DMS114 treated with DMSO at 0.1 percent for 48 hours (cell line): ENCODE data around the gene PHF20.
"Not testable (repeated sequence)": the region's sequence is repeated elsewhere in the genome, so short reads cannot be mapped to it uniquely, and the experiment has no call there.

Experiments used
- DNase-seq: peaks from one replicate; lab custom pipeline; 2025; ENCODE audit not compliant: unreplicated experiment; lab: John Stamatoyannopoulos, UW

Gene PHF20

DNA sequence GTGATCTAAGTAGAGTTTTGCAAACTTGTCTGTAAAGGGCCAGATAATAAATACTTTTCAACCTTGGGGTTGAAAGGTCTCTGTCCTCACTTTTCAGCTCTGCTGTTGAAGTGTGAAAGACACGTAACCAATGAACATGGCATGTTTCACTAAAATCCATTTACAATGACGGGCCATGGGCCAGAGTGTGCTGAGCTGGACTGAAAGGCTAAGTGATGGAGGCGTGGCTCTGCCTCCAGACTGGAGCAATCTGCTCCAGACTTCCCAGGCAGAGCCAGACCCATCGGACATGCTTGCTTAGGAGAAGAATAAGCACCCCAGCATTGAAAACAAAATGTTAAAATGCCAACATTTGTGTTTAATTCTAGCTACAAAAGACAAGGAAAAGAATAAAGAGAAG is 141.1 kb downstream of the PHF20 start:
- no peak for DNase-seq

- DNase-seq = no peak
These were observed 145.3 kb downstream of the PHF20 start for GRCh38 chr20:35917077-35917476.

- no peak for DNase-seq
These were observed 146.2 kb downstream of the PHF20 start for GRCh38 chr20:35918021-35918420.

GRCh38 chr20:35920523-35920922 is 148.7 kb downstream of the PHF20 start:
- DNase-seq = no peak

GRCh38 chr20:35929301-35929700 is 157.5 kb downstream of the PHF20 start:
- DNase-seq = no peak

DNA sequence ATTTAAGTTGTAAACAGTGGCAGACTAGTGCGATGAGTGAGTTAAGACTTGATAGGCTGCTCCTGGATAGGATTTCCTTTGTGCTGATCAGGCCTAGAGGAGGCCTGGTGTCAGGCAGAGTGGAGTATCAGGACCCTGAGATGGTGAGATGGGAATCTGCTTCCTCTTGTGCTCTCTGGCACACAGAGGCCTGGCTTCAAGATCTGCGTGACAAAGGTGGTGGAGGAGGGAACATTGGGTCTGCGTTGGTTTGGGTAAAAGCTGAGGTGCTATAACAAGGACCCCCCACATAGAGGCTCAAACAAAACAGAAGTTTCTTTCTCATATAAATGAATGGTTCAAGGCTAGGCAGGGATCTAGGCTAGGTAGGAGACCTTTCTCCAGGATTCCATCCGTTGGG is 162.2 kb downstream of the PHF20 start:
- no peak for DNase-seq

DNA sequence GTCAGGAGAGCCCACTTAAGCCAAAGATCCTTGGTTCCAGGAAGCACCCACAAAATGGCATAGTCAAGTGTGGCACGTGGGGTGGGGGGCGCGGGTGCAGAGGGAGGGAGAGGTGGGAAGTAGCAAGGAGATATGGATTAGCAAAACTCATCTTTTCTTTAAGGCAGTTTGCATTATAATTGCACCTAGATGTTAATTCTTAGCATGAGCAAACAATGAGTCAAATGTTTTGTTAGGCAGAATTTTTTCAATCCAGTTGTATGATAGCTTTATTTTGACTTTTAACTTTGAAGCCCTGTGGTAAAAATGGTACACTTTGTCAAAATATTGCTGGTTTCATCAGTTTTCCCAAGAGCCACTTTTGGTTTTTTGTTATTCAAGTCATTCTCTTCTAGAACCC is 167.4 kb downstream of the PHF20 start:
- no peak for DNase-seq

DNA sequence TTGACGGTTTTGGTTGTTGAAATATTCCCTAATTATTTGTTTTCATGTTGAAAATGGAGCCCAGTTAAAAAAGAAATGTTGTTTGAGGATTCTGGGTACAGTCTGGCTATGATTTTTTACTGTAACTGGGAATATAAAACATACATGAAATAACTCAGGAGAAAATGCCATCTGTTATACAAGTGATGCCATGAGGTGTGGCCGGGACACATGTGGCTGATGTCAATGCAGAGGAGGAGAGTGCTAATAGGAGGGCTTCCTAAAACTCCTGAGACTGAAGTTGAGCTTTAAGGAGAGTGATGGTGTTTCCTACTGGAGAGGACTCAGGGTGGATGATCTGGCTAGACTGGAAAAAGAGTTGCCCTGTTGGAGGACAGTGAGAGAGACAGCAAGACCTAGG is 169.8 kb downstream of the PHF20 start:
- no peak for DNase-seq

- DNase-seq = no peak
These were observed 170.4 kb downstream of the PHF20 start for GRCh38 chr20:35942243-35942642.

GRCh38 chr20:35947489-35947888 is 175.7 kb downstream of the PHF20 start:
- no peak for DNase-seq

DNA sequence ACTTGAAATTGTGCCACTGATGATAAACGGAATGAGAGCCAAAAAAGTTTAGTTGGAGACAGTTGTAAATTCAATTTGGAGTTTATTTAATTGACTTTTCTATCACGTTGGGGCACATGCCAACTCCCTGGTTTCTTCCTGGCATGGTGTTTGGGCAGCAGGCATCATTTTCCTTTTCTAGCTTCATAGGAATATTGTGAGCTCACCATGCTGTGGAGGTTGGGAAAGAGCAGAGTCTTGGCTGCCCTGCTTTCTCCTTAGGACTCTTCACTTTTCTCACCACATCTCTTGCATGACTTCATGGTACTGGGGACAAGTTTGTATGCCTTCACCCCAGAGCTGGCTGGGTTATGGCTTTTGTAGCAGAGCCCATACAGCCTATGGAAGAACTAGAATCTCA is 176.1 kb downstream of the PHF20 start:
- DNase-seq = no peak

- no peak for DNase-seq
These were observed 178.3 kb downstream of the PHF20 start for GRCh38 chr20:35950093-35950492.

DNA sequence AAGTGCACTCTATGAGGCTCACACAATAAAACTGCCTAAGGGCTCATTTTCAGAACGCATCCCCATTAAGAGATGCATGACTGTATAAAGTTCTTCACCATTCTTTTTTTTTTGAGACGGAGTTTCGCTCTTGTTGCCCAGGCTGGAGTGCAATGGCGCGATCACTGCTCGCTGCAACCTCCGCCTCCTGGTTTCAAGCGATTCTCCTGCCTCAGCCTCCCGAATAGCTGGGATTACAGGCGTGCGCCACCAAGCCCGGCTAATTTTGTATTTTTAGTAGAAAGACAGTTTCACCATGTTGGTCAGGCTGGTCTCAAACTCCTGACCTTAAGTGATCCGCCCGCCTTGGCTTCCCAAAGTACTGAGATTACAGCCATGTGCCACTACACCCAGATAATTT is 180.3 kb downstream of the PHF20 start:
- not testable (repeated sequence) for DNase-seq

- no peak for DNase-seq
These were observed 180.9 kb downstream of the PHF20 start for GRCh38 chr20:35952480-35953386.

- DNase-seq = no peak
These were observed 181.8 kb downstream of the PHF20 start for GRCh38 chr20:35953387-35954199.

DNA sequence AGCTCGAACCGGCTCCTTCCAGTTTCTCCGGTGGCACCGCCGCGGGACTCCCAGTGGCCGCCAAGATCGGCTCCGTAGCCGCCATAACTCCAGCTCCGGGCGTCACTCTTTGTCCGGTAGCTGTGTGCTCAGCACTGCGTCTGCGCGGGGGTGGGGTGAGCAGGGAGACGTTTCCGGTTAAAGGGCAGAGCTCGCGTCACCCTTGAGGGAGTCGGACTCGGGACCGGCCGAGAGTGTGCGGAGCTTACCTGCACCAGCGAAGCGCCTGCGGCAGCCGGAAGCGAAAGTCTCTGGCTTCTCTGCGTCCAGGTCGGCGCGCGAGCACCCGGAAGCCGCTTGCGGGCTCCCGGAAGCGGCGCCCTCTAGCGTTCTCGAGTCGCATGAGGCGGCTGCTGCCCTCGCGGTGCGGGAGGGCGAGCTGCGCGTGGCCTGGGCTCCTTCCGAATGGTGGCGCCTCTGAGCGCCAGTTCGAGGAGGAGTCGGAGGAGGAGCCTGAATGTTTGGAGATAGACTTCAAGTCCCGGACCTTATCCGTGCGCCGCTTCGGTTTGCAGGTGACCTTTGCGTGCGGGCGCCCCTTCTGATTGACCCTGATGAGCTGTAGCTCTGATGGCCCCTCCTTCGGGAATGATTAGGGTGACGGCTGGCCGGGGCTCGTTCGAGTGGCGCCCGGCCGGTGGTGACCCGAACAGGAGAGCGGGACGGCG is 182.5 kb downstream of the PHF20 start, which contains the start of gene SCAND1:
Gene SCAND1, minus strand, starts transcription at position 303 of the 707 bp plus-strand sequence. Its CDS starts 218 bp downstream, at position 85.
- DNase-seq = peak; percentile 86

- DNase-seq = no peak
These were observed 183.1 kb downstream of the PHF20 start for GRCh38 chr20:35954907-35955251.

- no peak for DNase-seq
These were observed 184.8 kb downstream of the PHF20 start for GRCh38 chr20:35956616-35957015.

DNA sequence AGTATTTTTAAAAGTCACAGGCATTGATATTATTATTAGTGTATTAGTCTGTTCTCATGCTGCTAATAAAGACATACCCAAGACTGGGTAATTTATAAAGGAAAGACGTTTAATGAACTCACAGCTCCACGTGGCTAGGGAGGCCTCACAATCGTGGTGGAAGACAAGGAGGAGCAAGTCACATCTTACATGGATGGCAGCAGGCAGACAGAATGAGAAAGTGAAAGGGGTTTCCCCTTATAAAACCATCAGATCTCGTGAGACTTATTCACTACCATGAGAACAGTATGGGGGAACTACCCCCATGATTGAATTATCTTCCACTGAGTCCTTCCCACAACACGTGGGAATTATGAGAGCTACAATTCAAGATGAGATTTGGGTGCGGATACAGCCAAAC is 187.5 kb downstream of the PHF20 start:
- not testable (repeated sequence) for DNase-seq

- DNase-seq = no peak
These were observed 192.1 kb downstream of the PHF20 start for GRCh38 chr20:35963878-35964277.

DNA sequence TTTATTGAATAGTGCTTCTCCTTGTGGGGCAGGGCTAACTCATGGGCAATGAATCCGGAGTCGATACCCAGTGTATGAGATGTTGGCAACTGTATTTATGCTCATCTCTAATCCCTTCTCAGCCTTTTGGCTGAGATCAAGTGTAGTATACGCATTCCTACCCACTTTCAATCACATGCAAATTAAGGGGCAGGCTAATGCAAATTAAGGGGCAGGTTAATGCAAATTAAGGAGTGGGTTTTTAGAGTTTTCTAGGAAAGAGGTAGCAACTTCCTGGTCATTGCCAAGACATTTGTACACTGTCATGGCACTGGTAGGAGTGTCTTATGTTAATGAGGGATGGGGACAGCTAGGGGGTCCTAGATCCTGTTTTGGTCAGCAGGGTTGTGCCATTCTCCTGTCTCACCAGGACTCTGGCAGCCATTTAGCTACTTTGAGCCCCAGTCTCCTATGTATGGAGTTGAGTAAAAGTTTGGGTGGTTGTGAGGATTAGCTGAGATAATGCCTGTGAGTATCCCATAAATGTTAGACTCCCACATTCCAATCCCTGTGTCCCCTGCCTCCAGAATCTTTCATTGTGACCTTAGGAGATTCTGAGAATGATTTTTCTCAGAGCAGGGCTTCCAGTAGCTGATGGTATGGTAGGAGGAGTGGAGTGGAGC is 196.3 kb downstream of the PHF20 start, which contains the start of gene CNBD2:
Gene CNBD2, plus strand, starts transcription at position 612 of the 662 bp plus-strand sequence. CDS start 173 bp downstream, outside the sequence.
- DNase-seq = no peak
